ENCODE data around the gene FAM20A. TPM values are rescaled to one million over a fixed set of nuclear protein-coding genes. Genes with fewer than 3 reads are reported as not detected.

FAM20A gene
- polyA plus RNA-seq, 3 donors = 0.91 to 1.6 TPM; not detected in 1

GRCh38 chr17:68627956-68628575 lies 26.9 kb upstream of the FAM20A start:
- H2AFZ ChIP-seq (ENCODE audit: insufficient read depth, low read depth, low read length, poor library complexity, severe bottlenecking) = no peak overlapping the region
- no peaks in the 10 kb centered on the region for H3K79me2 ChIP-seq (ENCODE audit: insufficient read depth, low read length)
- no peaks in the 10 kb centered on the region for H3K36me3 ChIP-seq (replicated peaks in 1 of 2; ENCODE audit: control insufficient read depth in 1 of 2, insufficient read depth in 2 of 2, low read length in 2 of 2)
- H3K4me1 ChIP-seq (ENCODE audit: control insufficient read depth in 1 of 2, insufficient read depth in 2 of 2, low read length in 2 of 2) = no peaks in the 10 kb centered on the region
- Mint-ChIP-seq H3K4me1 (no peaks in the 10 kb centered on the region), H3K27me3 (ENCODE audit: low read depth in 3 of 3) (peaks cover 5 to 7% (median 6%) of the 10 kb centered on the region in 3 donors), H3K27ac (peak overlapping the region in 1 of 7 donors; percentile 19), H3K36me3 (no peaks in the 10 kb centered on the region), H3K4me3 (no peak overlapping the region), H3K9me3 (peaks cover 0 to 9% (median 0%) of the 10 kb centered on the region in 7 donors)
- no peak overlapping the region for H3K9ac ChIP-seq (ENCODE audit: insufficient read depth, low read length, poor library complexity, severe bottlenecking)
- TF ChIP-seq CTCF (IDR thresholded peaks at IDR 0.05) = no peak
- no peak overlapping the region for H3K4me2 ChIP-seq (replicated peaks; ENCODE audit: extremely low read depth, low read length, poor library complexity, severe bottlenecking)
- no peak for DNase-seq
- no CpG with 5 or more reads among the region's 4 CpGs for WGBS (ENCODE audit: insufficient coverage)
- H3K27me3 ChIP-seq (ENCODE audit: control insufficient read depth in 2 of 2, insufficient read depth in 2 of 2, low read length in 2 of 2) = no peaks in the 10 kb centered on the region
- H4K20me1 ChIP-seq (ENCODE audit: insufficient read depth, low read length) = no peaks in the 10 kb centered on the region
- no peak overlapping the region for H3K4me3 ChIP-seq (replicated peaks in 1 of 3; ENCODE audit: low read depth in 2 of 3, low read length in 3 of 3)
- H3K9me3 ChIP-seq (replicated peaks in 1 of 2; ENCODE audit: control insufficient read depth in 1 of 2, insufficient read depth in 1 of 2, low read length in 2 of 2) = no peaks in the 10 kb centered on the region
- H3K27ac ChIP-seq (ENCODE audit: low read depth in 1 of 2, low read length in 2 of 2) = no peak overlapping the region
- intact Hi-C loops (cut with micrococcal nuclease) = no loop called here

GRCh38 chr17:68624381-68624780 lies 23.2 kb upstream of the FAM20A start:
- no peaks in the 10 kb centered on the region for H4K20me1 ChIP-seq (ENCODE audit: insufficient read depth, low read length)
- no peaks in the 10 kb centered on the region for H3K36me3 Mint-ChIP-seq
- no peak for TF ChIP-seq CTCF (IDR thresholded peaks at IDR 0.05)
- no peak overlapping the region for H3K27ac Mint-ChIP-seq
- H3K27me3 Mint-ChIP-seq (ENCODE audit: low read depth in 3 of 3) = peaks cover 6 to 14% (median 8%) of the 10 kb centered on the region in 3 donors
- H3K79me2 ChIP-seq (ENCODE audit: insufficient read depth, low read length) = no peaks in the 10 kb centered on the region
- H3K36me3 ChIP-seq (replicated peaks in 1 of 2; ENCODE audit: control insufficient read depth in 1 of 2, insufficient read depth in 2 of 2, low read length in 2 of 2) = no peaks in the 10 kb centered on the region
- intact Hi-C loops (cut with micrococcal nuclease) = no loop called here
- no peak overlapping the region for H3K9ac ChIP-seq (ENCODE audit: insufficient read depth, low read length, poor library complexity, severe bottlenecking)
- peaks cover 0 to 6% (median 0%) of the 10 kb centered on the region in 7 donors for H3K9me3 Mint-ChIP-seq
- no peaks in the 10 kb centered on the region for H3K9me3 ChIP-seq (replicated peaks in 1 of 2; ENCODE audit: control insufficient read depth in 1 of 2, insufficient read depth in 1 of 2, low read length in 2 of 2)
- H3K4me3 ChIP-seq (replicated peaks in 1 of 3; ENCODE audit: low read depth in 2 of 3, low read length in 3 of 3) = no peak overlapping the region
- H2AFZ ChIP-seq (ENCODE audit: insufficient read depth, low read depth, low read length, poor library complexity, severe bottlenecking) = no peak overlapping the region
- peaks cover 5% of the 10 kb centered on the region for H3K4me1 Mint-ChIP-seq
- H3K27ac ChIP-seq (ENCODE audit: low read depth in 1 of 2, low read length in 2 of 2) = no peak overlapping the region
- no peak overlapping the region for H3K4me2 ChIP-seq (replicated peaks; ENCODE audit: extremely low read depth, low read length, poor library complexity, severe bottlenecking)
- no peak for DNase-seq
- no peaks in the 10 kb centered on the region for H3K4me1 ChIP-seq (ENCODE audit: control insufficient read depth in 1 of 2, insufficient read depth in 2 of 2, low read length in 2 of 2)
- no CpG with 5 or more reads among the region's 1 CpG for WGBS (ENCODE audit: insufficient coverage)
- H3K4me3 Mint-ChIP-seq = no peak overlapping the region
- H3K27me3 ChIP-seq (ENCODE audit: control insufficient read depth in 2 of 2, insufficient read depth in 2 of 2, low read length in 2 of 2) = no peaks in the 10 kb centered on the region

All from CD14-positive monocyte (primary cell).